NB4 (cell line): ENCODE data around the gene CELA2A.

Experiments used
- POLR2A ChIP-seq: IDR thresholded peaks from 2 replicates; pipeline ENCODE4 v1.6.1; 2011; ENCODE audit warnings: mild to moderate bottlenecking; ENCODE audit not compliant: insufficient read length; ENCODE audit errors: extremely low read depth
- TF ChIP-seq, protein P1 (sequence below): IDR thresholded peaks from one replicate; pipeline ENCODE4 v1.5.1; 2012; ENCODE audit warnings: low read depth, low read length

- no peak for TF ChIP-seq POLR2A
- TF ChIP-seq, protein P1, sequence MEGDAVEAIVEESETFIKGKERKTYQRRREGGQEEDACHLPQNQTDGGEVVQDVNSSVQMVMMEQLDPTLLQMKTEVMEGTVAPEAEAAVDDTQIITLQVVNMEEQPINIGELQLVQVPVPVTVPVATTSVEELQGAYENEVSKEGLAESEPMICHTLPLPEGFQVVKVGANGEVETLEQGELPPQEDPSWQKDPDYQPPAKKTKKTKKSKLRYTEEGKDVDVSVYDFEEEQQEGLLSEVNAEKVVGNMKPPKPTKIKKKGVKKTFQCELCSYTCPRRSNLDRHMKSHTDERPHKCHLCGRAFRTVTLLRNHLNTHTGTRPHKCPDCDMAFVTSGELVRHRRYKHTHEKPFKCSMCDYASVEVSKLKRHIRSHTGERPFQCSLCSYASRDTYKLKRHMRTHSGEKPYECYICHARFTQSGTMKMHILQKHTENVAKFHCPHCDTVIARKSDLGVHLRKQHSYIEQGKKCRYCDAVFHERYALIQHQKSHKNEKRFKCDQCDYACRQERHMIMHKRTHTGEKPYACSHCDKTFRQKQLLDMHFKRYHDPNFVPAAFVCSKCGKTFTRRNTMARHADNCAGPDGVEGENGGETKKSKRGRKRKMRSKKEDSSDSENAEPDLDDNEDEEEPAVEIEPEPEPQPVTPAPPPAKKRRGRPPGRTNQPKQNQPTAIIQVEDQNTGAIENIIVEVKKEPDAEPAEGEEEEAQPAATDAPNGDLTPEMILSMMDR: no peak
These were observed 11.8 kb upstream of the CELA2A start for GRCh38 chr1:15444468-15445389.
